Stimulated activated CD8-positive, alpha-beta memory T cell treated with anti-CD3 and anti-CD28 coated beads, Interleukin-15, amount 100 ng/mL, for 48 hours (primary cell): ENCODE data around the gene ATP10A.
"Not testable (repeated sequence)": the region's sequence is repeated elsewhere in the genome, so short reads cannot be mapped to it uniquely, and the experiment has no call there.

Source experiments
- DNase-seq, 2 donors: peaks; one replicate each; pipeline ENCODE4 v3.0.0-alpha.2; 2020; ENCODE audit warnings: low read depth in 2 of 2

The ATP10A gene

DNA sequence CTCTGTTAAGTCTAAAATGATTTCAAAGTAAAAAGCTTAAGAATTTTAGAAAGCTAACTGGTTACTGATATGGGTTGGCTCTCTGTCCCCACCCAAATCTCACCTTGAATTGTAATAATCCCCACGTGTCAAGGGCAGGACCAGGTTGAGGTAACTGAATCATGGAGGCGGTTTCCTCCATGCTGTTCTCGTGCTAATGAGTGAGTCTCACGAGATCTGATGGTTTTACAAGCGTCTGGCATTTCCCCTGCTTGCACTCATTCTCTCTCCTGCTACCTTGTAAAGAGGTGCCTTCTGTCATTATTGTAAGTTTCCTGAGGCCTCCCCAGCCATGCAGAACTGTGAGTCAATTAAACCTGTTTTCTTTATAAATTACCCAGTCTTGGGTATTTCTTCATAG lies 7.1 kb downstream of the ATP10A start:
- not testable (repeated sequence) for DNase-seq

DNA sequence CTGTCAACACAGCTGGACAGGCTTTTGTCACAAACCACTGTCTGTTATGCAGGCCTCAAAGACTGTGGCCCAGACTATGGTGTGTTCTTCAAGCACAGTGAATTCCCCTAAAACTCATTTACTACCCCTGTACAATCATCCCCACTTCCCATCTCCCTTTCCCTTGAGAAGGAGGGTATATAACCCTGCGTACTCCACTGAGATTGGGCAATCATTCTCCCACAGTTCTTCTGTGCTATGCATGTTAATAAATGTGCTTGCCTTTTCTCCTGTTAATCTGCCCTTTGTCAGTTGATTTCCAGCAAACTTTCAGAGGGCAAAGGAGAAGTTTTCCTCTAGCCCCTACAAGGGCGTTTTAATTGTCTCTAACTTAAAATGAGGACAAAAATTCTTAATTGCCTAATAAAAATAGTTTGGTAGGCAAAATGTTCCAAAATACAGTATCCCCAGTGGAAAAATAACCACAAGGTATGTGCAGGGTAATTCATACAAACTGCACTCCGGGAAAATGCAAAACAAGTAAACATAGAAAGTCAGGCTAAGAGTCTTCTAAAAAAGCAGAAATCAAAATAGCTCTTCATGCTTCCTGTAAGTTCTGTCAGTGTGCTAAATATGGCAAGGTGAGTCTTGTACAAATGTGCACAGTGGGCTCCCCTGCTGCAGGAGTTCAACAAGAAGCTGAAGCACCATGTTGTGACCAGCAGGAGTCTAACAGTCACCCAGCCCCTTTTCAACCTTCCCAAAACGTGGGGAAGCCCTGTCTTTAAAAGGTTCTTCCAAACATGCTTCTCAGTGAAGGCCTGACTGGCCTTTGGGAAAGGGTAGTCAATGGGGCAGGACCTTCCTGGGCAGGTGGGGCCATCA lies 10.2 kb downstream of the ATP10A start:
- DNase-seq, result no peak

- DNase-seq, result no peak
Measured at GRCh38 chr15:25852027-25852426, 11.1 kb downstream of the ATP10A start.

GRCh38 chr15:25850154-25851111 lies 12.7 kb downstream of the ATP10A start:
- peak; percentile 57 to 64 for DNase-seq

DNA sequence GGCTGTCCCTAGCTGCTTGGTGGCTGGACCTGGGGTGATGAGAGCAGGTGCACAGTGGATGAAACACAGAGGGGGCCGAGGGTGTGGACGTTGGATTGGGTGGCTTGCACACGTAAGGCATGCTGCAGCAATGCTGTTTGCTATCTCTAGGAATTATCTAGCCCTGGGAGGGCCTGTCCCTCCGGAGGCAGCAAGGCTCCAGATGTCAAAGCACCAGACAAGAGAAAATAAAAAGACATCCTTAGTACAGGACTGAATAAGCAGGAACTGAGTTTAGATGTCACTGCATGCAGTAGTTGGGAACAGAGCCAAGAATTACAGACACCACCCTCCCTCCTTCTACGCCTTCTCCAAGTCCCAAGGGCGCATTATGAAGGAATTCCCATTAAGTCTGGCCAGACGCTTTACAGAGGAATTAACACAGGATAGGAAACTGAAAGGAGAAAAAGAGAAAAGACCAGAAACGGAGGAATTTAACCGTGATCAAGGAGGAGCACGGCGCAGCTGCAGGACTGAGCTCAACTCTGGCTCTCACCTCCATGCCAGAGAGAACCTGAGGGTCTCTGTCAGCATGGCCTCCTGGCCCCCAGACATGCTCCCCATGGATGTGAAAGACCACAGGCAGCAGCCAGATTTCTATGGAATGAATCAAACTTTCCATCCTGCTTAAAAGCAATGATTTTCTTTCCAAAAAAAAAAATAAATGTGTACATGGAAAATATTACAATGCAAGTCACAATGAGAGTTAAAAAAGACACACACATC lies 13.8 kb downstream of the ATP10A start:
- no peak for DNase-seq

GRCh38 chr15:25848784-25849156 lies 14.4 kb downstream of the ATP10A start:
- no peak for DNase-seq

GRCh38 chr15:25848325-25848724 lies 14.8 kb downstream of the ATP10A start:
- DNase-seq, result no peak

- DNase-seq, result no peak
Measured at GRCh38 chr15:25847051-25847450, 16.1 kb downstream of the ATP10A start.

- peak in 1 of 2 donors; percentile 52 for DNase-seq
Measured at GRCh38 chr15:25846377-25846776, 16.8 kb downstream of the ATP10A start.

- DNase-seq, result no peak
Measured at GRCh38 chr15:25844981-25845680, 18.0 kb downstream of the ATP10A start.

- DNase-seq, result no peak
Measured at GRCh38 chr15:25844542-25844941, 18.6 kb downstream of the ATP10A start.

GRCh38 chr15:25844076-25844475 lies 19.1 kb downstream of the ATP10A start:
- no peak for DNase-seq

GRCh38 chr15:25839638-25840156 lies 23.4 kb downstream of the ATP10A start:
- DNase-seq, result no peak

GRCh38 chr15:25838871-25839195 lies 24.3 kb downstream of the ATP10A start:
- DNase-seq, result no peak

GRCh38 chr15:25838191-25838870 lies 24.8 kb downstream of the ATP10A start:
- DNase-seq, result no peak

DNA sequence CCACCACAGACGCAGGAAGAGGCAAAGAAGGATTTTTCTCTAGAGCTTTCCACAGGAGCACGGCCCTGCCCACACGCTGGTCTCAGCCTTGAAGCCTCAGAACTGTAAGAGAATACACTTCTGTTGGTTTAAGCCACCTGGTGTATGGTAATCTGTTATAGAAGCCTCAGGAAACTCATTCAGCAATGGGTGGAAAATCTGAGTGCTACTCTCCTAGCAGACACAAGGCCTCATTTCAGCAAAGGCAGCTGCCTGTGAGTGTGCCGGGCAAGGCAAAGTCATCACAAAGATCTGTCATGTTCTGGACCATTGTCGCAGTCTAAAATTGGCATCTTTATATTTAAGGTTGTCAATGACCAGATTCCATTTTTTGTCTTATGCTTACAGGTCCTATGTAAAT lies 31.0 kb downstream of the ATP10A start:
- no peak for DNase-seq

DNA sequence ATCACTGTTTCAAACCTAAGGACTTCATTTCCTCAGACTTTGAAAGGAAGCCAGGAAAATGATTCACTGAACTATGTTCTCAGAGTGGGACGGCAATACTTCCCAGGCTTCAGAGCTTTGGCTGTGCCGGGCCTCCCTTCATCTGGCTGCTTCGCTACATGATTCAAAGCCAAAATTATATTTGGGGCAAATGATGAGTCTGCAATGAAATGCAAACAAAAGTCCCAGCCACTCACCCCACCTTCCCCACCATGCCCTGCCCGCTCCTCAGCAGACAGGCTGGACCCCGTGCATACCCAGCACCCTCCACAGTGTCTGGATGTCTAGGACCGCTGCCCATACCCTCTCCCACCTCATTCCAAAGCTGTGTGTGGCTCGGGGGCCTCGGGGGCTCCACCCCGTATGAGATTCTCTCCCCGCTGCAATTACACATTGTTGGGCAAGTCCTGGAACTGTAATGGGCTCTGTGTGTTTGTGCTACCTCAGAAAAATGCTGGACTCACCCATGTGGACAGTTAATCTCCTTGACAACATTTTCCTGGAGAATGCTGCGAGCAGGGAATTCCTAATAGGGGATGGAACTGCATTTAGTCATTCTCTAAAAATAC lies 32.2 kb downstream of the ATP10A start:
- no peak for DNase-seq

DNA sequence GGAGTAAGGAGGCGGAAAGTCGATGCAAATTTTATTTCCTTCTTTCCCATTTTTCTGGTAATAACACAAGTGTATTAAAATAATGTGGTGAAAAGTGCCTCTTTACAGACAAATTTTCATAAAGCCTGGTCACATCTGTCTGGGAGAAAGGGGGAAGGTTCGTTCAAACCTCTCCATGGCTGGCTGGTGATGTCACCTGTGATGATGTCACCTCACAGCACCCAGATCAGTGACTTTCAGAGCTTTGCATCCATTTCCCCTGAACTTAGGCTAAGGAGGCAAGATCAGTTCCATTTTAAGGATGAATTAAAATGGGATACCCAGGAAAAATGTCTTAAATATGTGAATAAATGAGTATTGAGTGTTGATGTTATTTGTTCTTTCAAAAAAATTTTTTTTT lies 34.1 kb downstream of the ATP10A start:
- no peak for DNase-seq

- DNase-seq, result no peak
Measured at GRCh38 chr15:25825207-25825606, 37.9 kb downstream of the ATP10A start.

GRCh38 chr15:25824618-25825017 lies 38.5 kb downstream of the ATP10A start:
- DNase-seq, result no peak
